ENCODE data around the gene ENOX1. TPM values are rescaled to one million over a fixed set of nuclear protein-coding genes. Genes with fewer than 3 reads are reported as not detected.

The ENOX1 gene
- total and polyA plus RNA-seq, 7 donors: 0.34 to 7.1 (median 1.1) TPM

DNA sequence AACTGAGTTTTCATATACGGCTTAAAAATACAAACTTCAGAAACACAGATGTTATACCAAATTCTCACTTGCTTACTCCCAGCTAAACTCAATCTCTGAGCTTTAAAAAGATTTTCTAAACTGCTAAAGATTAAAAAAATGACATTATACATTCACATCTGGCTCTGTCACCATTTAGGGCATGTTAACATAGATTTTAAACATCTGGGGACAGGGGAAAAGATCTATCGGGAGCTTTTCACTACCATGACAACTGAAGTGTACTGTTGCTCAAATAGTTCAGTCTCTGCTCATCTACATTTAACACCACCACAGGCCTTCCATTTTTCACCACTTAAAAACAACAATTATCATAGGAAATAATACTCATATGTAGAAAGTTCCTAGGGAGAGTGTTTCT is 190.8 kb downstream of the ENOX1 start:
- ATAC-seq (no peak), DNase-seq (no peak)
- Histone ChIP-seq H3K9me3 (no peaks in the 10 kb centered on the region), H3K4me3 (no peak overlapping the region), H3K4me1 (no peaks in the 10 kb centered on the region), H3K36me3 (ENCODE audit: insufficient read depth in 1 of 2, low read depth in 1 of 2) (no peaks in the 10 kb centered on the region), H3K27ac (no peak overlapping the region), H3K27me3 (ENCODE audit: insufficient read depth in 3 of 3, low read length in 2 of 3) (no peaks in the 10 kb centered on the region)
- intact Hi-C loops (cut with DNase I): no loop called here
- TF ChIP-seq CTCF (IDR thresholded peaks at IDR 0.05): no peak
- WGBS, 3 donors: 91 to 96% (median 93%) methylated on average over 2 of the region's 2 CpGs

- DNase-seq: no peak
- no peak overlapping the region for H3K4me3 ChIP-seq
- H3K27ac ChIP-seq: no peak overlapping the region
- H3K36me3 ChIP-seq (ENCODE audit: insufficient read depth in 1 of 2, low read depth in 1 of 2): no peaks in the 10 kb centered on the region
- intact Hi-C loops (cut with DNase I): no loop called here
- H3K4me1 ChIP-seq: no peaks in the 10 kb centered on the region
- no peaks in the 10 kb centered on the region for H3K9me3 ChIP-seq
- no peak for TF ChIP-seq CTCF (IDR thresholded peaks at IDR 0.05)
- no peak for ATAC-seq
- H3K27me3 ChIP-seq (ENCODE audit: insufficient read depth in 3 of 3, low read length in 2 of 3): no peaks in the 10 kb centered on the region
These were observed 199.4 kb downstream of the ENOX1 start for GRCh38 chr13:43587376-43587775.

GRCh38 chr13:43584751-43585150 is 202.0 kb downstream of the ENOX1 start:
- DNase-seq: no peak
- no peak for ATAC-seq
- WGBS, 3 donors: 84 to 88% (median 88%) methylated on average over 3 of the region's 3 CpGs
- no peak for TF ChIP-seq CTCF (IDR thresholded peaks at IDR 0.05)
- H3K36me3 ChIP-seq (ENCODE audit: insufficient read depth in 1 of 2, low read depth in 1 of 2): no peaks in the 10 kb centered on the region
- H3K27ac ChIP-seq: no peak overlapping the region
- no peaks in the 10 kb centered on the region for H3K9me3 ChIP-seq
- peaks cover 4% of the 10 kb centered on the region for H3K4me1 ChIP-seq
- intact Hi-C loops (cut with DNase I): no loop called here
- H3K27me3 ChIP-seq (ENCODE audit: insufficient read depth in 3 of 3, low read length in 2 of 3): no peaks in the 10 kb centered on the region
- H3K4me3 ChIP-seq: no peak overlapping the region

GRCh38 chr13:43583321-43583720 is 203.5 kb downstream of the ENOX1 start:
- Histone ChIP-seq H3K27ac (no peak overlapping the region), H3K4me1 (peaks cover 4% of the 10 kb centered on the region), H3K9me3 (no peaks in the 10 kb centered on the region), H3K36me3 (ENCODE audit: insufficient read depth in 1 of 2, low read depth in 1 of 2) (no peaks in the 10 kb centered on the region), H3K27me3 (ENCODE audit: insufficient read depth in 3 of 3, low read length in 2 of 3) (no peaks in the 10 kb centered on the region), H3K4me3 (no peak overlapping the region)
- intact Hi-C loops (cut with DNase I): no loop called here
- ATAC-seq: no peak
- DNase-seq: no peak
- TF ChIP-seq CTCF (IDR thresholded peaks at IDR 0.05): no peak
- 60 to 87% (median 76%) methylated on average over 1 of the region's 1 CpG for WGBS, 3 donors

DNA sequence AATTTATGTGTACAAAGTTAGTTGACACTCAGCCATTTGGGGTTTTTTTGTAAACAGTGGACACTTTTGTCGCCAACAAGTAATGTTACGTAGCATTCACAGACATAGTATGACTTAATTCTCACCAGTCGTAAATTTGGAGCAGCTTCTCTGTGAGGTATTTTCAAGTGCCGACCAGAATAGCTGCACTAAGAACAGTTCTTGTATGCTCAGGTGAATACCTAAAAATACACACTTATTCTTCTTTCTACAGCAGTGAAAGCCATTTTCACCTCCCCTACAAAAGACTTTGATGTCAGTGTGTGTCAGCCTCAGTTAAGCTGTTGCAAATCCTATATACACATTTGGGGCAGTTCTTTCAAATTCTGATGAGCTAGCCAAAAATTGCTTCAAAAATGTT is 206.5 kb downstream of the ENOX1 start:
- WGBS, 3 donors: 54 to 81% (median 64%) methylated on average over 4 of the region's 4 CpGs
- no peaks in the 10 kb centered on the region for H3K9me3 ChIP-seq
- ATAC-seq (no peak), DNase-seq (no peak)
- TF ChIP-seq CTCF (IDR thresholded peaks at IDR 0.05): no peak
- peaks cover 4% of the 10 kb centered on the region for H3K4me1 ChIP-seq
- H3K27ac ChIP-seq: no peak overlapping the region
- H3K36me3 ChIP-seq (ENCODE audit: insufficient read depth in 1 of 2, low read depth in 1 of 2): no peaks in the 10 kb centered on the region
- intact Hi-C loops (cut with DNase I): no loop called here
- no peaks in the 10 kb centered on the region for H3K27me3 ChIP-seq (ENCODE audit: insufficient read depth in 3 of 3, low read length in 2 of 3)
- H3K4me3 ChIP-seq: no peak overlapping the region
